Activated CD4-positive, CD25-positive, alpha-beta regulatory T cell treated with anti-CD3 and anti-CD28 coated beads, Interleukin-2, amount 50 U/mL, for 72 hours (primary cell): ENCODE measurements around the gene NAXD.
"Not testable (repeated sequence)": the region's sequence is repeated elsewhere in the genome, so short reads cannot be mapped to it uniquely, and the experiment has no call there.

ENCODE experiments used
- DNase-seq: peaks from one replicate; pipeline ENCODE4 v3.0.0; 2021

The NAXD gene

DNA sequence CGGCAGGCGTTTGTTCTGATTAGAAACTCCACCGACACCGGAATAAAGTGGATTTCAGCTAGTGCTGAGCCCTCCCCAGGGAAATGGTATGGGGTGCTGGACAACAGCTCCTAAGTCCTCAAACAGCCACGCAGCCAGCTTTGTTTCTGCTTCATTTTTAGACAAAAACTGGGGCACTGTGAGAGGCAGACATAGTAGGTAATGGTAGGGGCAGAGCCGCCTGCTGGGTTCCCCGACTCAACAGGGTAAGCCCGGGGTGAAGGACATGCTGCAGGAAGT is 50.8 kb downstream of the NAXD start:
- DNase-seq = no peak

DNA sequence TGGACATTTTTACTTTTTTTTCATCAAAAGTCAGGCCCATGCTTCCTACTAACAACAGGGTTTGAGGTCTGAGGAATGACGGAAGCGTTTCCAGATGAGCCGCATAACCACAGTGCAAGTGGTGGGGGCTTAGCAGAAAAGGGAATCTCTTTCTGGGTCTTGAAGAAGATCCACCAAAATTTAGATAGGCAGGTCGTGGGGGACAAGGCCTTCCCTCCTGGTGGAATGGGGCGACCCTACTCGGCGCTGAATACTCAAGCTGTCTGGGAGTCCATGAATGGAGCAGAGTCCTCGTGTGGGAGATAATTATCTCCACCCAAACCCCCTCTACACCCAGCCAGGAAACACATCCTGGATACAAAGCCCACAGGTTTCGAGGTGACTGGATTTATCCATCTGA is 53.7 kb downstream of the NAXD start:
- no peak for DNase-seq

DNA sequence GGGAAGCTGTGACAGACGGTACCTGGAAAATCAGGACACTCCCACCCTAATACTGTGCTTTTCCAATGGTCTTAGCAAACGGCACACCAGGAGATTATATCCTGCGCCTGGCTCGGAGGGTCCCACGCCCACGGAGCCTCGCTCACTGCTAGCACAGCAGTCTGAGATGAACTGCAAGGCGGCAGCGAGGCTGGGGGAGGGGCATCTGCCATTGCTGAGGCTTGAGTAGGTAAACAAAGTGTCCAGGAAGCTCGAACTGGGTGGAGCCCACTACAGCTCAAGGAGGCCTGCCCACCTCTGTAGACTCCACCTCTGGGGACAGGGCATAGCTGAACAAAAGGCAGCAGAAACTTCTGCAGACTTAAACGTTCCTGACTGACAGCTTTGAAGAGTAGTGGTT is 54.5 kb downstream of the NAXD start:
- not testable (repeated sequence) for DNase-seq

DNA sequence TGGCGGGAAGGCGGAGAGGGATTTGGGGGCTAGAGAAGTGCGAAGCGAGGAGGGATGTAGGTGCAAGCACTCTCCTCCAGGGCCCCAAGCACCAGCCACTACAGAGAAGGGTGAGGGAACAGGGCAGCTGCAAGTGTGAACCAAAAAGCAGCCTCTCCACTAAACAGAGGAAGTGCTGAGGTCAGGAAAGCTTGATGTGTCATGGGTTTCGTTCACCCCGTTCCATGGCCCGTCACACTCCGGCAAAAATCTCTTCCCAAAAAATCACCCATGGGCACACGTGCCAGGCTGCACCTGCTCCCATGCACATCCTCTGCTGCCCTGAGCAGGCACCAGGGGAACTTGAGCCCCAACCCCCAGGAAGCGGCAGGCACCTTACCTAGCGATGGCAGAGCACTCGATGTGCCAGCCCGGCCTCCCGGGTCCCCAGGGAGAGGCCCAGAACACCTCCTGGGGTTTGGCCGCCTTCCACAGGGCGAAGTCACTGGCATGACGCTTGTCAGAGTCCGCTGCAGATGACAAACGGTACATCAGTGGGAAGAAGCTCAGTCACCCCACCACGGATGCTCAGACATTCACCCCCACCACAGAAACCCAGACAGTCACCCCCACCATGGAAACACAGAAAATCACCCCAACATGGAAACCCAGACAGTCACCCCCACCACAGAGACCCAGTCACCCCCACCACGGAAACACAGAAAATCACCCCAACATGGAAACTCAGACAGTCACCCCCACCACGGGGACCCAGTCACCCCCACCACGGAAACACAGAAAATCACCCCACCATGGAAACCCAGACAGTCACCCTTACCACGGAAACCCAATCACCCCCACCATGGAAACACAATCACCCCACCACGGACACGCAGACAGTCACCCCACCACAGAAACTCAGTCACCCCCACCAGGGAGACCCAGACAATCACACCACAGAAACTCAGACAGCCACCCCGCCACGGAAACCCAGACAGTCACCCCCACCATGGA is 61.5 kb downstream of the NAXD start:
- DNase-seq = no peak

DNA sequence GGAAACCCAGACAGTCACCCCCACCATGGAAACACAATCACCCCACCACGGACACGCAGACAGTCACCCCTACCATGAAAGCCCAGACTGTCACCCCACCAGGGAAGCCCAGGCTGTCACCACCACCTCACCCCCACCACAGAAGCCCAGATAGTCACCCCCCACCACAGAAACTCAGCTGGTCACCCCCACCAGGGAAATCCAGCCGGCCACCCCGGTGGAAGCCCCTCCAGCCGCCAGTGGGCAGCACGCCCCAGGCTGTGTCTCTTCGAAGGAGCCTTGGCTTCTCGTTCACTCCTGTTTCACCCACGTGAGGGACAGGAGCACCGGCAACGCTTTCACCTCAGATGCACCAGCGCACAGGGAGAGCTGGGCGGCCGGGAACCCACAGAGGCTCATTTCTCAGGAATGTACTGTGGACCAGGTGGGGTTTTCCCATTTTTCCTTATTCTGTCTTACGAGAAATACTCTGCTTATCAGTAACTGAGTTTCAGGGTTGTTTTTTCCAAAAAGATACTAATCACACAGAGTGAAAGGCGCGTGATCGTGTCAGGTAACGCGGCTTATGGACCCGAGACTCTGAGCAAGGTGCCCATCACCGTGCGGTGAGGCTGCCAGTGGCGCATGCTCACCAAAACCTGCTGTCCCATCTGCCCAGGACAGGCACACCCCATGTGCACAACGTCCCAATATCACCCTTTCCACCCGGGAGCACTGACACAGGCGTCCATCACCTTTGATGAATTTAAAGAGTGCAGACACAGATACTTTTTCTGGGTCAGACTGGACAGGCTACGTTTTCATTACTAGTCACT is 62.6 kb downstream of the NAXD start:
- no peak for DNase-seq

DNA sequence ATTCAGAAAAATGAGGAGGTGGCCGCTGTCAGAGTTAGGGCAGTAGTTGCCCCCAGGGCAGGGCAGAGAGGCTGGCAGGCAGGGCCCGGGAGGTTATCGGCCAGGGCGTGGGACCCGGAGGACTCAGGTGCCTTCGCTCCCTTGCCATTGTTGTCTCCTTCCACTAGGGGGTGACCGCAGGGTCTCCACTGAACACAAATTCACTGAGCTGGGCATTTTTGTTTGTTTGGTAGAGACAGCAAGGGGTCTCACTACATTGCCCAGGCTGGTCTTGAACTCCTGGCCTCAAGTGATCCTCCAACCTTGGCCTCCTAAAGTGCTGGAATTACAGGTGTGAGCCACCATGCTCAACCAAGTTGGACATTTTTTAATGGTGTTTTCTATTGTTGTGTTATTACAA is 65.5 kb downstream of the NAXD start:
- no peak for DNase-seq

DNA sequence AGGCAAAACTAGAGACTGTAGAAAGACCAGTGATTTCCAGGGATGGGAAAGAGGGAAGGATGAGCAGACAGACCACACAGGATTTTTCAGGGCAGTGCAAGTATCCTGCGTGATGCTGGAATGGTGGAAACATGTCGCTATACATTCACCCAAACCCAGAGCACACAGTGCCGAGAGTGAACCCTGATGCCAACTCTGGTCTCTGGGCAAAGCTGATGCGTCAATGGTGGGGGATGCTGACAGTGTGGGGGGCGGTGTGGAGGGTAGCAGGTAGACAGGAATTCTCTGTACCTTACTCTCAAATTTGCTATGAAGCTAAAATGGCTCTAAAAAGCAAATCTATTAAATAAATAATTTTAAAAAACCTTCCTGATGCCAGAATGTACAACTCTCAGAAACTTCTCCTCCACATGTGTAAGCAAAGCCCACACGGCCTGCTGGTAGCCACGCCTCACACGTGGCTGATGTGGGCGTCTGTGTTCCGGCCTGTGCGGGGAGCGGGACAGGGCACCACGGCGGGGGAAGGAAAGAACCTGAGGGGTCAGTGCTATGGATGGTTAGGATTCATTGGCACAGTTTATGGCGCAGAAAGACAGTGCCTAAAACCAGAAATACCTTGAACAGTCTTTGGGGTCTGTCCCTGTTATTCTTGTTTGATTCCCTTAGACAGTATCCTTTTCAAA is 66.7 kb downstream of the NAXD start:
- DNase-seq = no peak

DNA sequence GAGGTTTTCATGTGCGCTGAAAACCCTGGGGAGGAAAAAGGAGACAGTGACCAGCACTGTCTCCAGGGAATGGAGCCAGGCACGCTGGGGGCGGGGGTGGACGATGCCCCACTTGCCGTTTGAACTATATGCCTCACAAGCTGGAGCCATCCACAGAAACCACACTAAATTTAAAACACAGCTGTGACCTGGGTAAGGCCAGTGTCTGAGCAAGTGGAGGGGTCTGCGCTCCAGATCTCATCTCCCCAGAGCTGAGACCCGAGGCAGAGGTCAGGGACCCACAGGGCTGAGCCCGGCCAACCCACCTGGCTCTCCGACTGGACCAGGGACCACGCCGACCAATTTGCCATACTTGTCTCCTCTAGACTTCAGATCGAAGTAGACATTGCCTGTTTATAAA is 67.4 kb downstream of the NAXD start:
- DNase-seq = no peak

DNA sequence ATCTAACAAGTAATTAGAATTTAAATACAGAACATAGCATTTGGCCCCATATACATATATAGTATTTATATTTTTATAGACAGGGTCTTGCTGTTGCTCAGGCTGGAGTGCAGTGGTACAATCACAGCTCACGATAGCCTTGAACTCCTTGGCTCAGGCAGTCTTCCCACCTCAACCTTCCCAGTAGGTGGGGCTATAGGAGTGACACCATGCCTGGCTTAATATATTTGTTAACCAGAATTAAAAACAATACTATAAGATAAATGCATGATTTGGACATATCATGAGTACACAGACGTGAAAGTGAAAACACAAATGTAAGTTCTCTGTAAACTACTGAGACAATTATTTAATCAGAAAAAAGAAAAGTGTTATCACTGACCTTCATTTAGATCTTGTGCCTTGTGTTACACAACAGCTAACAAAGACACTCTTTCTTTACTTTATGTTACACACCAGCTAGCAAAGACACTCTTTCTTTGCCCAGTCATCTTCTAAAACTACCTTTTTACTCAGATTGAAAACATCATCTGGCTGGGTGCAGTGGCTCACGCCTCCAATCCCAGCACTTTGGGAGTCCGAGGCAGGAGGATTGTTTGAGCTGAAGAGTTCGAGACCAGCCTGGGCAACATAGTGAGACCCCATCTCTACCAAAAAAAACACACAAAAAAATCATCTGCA is 68.0 kb downstream of the NAXD start:
- no peak for DNase-seq

DNA sequence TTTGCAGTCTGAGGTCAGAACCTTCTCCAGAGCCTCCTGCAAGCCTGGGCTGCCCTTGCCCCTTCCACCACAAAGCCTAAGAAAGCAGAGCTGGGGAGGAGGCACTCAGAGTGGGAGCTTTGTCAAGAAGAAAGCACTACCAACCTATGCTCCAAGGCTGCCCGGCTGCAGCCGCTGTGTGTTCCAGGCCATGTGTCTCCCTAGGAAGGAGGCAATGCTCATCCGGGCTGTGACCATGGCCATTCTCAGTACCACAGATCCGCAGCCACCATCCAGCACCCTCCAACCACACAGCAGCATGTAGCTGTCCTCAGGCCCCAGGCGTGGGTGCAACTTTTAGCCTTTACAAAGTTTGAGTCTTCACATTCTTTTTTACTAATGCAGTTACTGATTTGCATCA is 68.6 kb downstream of the NAXD start:
- no peak for DNase-seq

DNA sequence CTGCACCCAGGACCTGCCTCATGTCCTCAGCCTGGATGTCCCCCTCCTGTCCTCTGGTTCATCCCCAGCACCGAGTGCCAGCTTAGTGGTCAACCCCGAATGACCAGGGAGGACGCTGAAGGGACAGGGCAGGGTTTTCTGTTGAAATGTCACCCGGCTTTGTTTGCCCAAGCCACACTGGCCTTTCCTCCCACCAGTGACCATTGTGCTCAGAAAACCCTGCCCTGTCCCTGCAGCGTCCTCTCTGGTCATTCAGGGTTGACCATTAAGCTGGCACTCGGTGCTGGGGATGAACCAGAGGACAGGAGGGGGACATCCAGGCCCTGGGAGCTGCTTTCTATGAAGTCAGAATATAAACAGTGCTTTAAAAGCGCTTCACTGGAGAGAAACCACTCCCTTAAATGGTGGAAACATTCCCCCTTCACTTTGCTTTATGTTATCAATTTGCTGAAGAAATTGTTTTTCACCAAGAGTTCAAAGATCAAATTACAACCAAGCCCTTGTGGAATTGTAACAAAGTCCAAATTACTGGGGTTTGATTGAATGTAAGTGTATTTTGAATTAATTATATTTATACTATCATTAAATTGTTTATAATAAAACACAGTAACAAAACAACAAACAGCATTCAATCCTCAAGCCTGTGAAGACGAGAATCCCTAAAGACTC is 69.2 kb downstream of the NAXD start:
- no peak for DNase-seq

DNA sequence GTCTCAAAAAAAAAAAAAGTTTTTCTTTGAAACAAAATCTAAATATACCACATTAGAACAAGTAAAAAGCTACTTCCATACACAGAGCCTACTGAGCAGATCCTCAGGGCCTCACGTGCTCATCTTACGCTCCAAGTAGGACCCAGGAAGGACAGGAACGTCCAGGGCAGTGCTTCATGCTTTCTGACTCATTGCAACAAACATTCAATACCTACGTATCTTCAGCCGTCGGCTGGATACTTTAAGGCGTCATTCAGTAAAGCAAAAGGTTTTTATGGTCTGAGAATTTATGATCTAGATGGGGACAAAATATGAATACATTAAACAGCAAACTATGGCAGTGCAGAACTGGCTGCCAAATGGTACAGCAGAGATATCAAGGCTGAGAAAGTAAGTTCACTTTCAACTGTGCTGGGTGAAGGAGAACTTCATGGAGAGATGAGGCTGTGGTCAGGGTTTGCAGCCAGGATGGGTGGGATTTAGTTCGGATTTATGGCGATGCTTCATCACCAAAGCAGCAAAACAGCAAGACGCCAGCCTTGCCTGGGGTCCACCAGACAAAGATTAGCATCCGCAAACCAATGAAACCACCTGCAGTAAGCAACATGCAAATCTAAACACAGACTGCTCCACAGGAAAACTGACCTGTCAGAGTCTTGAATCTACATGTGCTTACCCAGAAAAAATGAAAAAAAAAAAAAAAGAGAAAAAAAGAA is 70.1 kb downstream of the NAXD start:
- no peak for DNase-seq

DNA sequence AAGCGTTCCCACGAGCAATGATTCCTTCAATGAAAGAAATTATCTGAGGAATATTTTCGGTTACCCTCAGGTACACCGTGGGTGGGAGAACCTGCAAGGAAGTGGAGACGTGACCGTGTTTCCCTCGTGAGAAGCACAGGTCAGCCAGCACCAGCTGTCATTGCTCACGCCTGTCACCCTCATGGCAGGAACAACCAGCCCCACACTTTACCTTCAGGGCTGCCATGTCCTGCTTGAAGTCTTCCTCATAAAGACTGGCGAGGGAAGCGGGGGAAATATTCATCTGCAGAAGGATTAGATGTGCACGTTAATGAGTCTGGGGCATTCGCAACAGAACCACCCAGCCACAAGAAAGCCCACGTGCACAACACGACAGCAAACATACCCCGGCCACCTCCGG is 72.4 kb downstream of the NAXD start:
- DNase-seq = no peak

DNA sequence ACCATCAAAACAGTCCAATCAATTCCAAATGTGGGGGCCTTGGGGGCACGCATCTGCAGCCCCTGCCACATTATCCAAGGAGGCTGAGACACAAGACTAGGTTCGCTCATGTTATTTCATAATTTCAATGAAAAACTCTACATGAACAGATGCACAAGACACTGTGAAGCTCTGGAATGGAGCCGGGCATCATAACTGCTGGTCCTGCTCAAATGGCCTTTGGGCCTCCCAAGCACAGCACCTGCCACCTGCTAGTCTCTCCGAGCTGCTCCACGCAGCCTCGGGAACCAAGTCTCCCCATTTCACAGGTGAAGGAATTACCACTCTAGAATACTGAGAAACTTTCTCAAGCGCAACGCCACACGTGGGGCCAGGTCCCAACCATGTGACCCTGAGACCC is 73.7 kb downstream of the NAXD start:
- no peak for DNase-seq
